Hepatocyte (in vitro differentiated cells): ENCODE data around the gene SRGN.

Experiments
- EZH2 ChIP-seq: fragments of 200-600 bp; sonication (generic); IDR thresholded peaks from 2 replicates; pipeline ENCODE4 v1.6.1; 2016; ENCODE audit warnings: antibody characterized with exemption, mild to moderate bottlenecking, borderline replicate concordance
- TF ChIP-seq, protein P1 (sequence below): fragments of 200-600 bp; sonication (generic); IDR thresholded peaks from 2 replicates; pipeline ENCODE4 v1.5.1; 2016; ENCODE audit warnings: antibody characterized with exemption, mild to moderate bottlenecking; ENCODE audit not compliant: poor library complexity

DNA sequence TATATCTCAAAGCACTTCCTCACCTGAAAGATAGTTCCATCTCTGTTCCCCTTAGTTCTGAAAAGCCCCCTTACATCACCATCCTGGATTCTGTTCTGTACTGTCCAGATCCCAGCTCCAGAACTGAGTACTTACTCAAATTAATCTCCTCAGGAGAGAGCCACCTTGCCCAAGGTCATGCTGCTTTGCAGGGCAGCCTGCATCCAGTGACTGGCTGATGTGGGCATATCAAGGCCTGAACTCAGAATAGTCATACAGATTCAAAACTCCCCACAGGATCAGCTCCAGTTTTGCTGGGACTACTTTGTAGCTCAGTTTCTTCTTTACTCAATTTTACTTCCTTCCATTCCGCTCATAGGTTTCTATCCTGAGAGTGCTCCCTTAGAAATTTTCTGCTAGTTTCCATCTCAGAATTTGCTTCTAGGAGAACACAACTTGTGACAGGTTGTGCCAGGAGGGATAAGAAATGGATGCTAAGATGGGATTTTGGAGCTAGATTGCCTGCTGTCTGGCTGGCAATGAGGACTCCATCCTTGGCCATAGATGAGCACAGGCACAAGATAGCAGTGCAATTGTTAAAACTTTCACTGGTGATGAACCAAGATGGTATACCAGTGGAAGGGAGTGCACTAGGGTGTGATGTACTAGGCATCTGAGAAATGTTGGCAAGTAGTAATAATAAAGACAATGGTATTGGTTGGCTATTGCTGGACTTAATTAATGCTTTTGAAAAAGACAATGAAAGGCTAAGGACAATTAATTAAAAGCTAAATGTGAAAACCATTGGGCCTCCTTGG is 17.3 kb downstream of the SRGN start:
- TF ChIP-seq, protein P1, sequence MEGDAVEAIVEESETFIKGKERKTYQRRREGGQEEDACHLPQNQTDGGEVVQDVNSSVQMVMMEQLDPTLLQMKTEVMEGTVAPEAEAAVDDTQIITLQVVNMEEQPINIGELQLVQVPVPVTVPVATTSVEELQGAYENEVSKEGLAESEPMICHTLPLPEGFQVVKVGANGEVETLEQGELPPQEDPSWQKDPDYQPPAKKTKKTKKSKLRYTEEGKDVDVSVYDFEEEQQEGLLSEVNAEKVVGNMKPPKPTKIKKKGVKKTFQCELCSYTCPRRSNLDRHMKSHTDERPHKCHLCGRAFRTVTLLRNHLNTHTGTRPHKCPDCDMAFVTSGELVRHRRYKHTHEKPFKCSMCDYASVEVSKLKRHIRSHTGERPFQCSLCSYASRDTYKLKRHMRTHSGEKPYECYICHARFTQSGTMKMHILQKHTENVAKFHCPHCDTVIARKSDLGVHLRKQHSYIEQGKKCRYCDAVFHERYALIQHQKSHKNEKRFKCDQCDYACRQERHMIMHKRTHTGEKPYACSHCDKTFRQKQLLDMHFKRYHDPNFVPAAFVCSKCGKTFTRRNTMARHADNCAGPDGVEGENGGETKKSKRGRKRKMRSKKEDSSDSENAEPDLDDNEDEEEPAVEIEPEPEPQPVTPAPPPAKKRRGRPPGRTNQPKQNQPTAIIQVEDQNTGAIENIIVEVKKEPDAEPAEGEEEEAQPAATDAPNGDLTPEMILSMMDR = no peak
- TF ChIP-seq EZH2 = no peak
